DMS114 treated with DMSO at 0.1 percent for 48 hours (cell line): ENCODE results near the gene TNFRSF8.

Experiments
- DNase-seq: peaks from one replicate; lab custom pipeline; 2025; ENCODE audit not compliant: unreplicated experiment; lab: John Stamatoyannopoulos, UW

The TNFRSF8 gene

DNA sequence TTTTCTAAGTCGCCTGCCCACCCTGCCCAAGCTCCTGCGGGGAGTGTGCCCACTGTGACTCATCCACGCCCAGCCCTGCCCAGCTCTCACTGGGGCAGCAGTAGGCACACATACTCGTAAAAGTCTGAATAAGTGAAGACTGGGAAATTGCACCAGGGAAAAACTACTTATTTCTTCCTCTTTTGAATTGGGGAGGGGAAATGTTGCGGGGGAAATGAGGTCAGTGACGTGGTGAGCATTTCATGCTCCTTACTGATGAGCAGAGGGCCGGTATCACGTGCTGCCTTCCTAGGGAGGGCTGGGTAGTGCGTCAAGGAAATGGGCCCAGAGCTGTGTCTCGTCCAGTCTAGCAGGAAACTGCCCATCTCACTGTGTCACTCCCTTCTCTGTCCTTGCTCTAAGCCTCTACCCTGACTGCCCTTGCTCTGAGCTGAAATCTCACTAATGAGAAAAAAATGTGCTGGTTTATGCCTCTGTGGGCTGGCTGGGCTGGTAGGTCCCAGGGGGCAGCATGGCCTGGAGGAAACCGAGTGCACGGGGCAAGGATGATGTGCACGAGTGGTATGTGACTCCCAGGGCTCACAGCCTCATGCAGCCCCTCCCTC, 90.2 kb downstream of the TNFRSF8 start:
- no peak for DNase-seq

DNA sequence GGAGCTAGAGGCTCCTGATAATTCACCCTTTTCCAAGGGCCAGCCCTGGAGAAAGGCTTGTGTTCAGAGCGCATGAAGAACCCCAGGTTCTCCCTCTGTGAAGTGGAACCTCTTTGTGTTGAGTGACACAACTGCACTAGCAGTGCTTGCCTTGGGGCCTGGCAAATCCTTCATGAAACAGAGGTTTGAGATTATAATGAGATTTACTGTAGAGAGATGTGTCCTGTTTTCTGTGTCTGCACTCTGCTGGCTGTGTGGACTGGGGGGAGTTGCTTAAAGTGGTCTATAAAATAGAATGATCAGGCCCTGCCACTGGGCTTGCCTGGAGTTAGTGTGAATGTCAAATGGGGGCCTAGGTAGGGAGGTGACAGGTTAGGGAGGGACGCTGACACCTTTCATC, 92.2 kb downstream of the TNFRSF8 start:
- no peak for DNase-seq

DNA sequence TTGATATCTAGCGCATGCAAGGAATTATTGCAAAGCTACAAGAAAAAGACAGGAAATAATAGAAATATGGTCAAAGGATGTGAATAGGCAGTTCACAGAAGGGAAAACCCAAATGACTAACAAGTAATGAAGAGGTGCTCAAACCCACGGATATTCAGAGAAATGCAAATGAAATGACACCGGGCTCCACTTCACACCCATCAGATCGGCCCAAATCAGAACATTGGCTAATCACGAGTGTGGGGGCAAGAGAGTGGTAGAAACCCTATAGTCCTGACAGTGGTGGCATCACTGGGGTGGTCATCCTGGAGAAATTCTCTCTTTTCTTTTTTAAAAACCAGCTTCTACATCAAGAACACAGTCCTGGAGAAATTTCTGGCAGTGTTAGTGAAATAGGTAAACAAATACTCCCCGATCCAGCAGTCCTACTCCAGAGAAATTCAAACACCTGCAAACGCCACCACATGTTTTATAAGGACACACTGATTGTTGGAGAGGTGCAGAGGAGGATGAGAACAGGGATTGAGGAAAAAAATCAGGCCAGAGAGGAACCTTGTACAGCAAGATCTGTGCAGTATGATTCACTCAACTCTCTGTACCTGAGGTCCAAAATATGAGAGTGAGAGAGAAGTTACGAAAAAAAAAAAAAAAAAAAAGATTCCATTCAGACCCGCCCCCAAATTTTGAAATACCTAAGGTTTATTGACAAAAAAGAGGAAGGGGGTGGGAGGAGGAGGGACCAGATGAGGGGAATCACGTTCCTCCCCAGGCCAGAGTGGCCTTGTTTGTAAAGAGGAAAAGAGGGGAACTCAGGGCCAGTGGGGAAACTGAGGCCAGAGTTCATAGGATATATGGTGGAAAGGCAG, 94.5 kb downstream of the TNFRSF8 start:
- DNase-seq = no peak

DNA sequence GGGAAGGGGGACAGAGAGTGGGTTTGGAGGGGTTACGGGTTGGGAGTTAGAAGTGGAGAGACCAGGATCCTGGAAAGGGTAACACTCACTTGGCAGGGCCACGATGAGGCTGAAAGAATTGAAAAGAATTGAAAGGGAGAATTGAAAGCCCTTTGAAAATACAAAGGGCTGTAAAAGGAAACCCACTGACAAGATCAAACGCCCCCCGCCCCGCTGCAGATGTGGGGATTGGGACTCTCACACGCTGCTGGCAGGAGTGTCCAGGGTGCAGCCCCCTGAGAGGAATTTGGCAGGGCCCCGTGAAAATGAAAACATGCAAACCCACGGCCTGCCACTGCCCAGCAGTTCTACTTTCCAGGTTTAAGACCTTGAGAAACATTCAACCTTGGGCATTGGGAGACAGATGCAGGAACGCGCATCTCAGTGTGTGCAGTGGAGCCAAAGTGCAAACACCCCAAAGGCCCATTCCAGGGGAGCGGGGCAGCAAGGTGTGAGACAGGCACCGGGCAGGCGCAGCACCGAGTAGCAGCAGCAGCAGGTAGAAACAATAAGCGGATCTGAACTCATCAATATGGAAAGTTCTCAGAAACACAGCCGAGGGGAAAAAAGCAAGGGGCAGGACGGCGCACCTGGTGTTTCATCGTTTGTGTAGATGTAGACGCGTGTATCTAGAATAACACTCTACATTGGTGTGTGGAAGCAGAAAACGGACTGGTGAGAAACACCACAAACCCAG, 95.4 kb downstream of the TNFRSF8 start:
- DNase-seq = no peak

DNA sequence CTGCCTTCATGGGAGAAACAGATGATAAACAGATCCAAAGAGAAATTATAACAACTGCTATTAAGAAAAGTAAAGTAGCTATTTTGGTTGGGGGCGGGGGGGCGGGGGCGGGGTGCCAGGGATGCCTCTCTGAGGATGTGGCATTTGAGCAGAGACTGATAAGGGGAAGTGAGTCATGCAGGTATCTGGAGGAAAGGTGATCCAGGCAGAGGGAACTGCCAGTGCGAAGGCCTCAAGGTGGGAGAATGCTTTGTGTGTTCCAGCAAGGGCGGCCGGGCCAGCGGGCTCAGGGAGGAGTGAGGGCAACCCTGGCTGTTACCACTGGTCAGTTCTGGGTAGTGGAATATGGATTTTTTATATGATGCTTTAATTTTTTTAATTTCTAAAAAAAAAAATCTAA, 96.7 kb downstream of the TNFRSF8 start:
- no peak for DNase-seq

DNA sequence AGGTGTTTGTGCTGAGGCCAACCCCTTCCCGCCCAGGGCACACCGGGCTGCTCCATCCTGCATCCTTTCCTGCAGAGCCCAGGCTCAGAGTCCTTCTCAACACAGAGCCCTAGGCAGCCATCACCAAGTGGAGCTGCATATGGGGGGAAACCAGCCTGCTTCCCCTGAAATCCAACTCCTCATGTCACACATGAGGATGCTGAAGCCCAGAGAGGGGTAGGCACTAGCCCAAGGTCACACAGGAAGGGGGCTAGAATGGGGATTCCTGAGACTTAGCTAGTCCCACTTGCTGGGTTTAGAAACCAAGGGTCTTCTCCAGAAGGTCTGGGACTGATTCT, 98.2 kb downstream of the TNFRSF8 start:
- DNase-seq = no peak

DNA sequence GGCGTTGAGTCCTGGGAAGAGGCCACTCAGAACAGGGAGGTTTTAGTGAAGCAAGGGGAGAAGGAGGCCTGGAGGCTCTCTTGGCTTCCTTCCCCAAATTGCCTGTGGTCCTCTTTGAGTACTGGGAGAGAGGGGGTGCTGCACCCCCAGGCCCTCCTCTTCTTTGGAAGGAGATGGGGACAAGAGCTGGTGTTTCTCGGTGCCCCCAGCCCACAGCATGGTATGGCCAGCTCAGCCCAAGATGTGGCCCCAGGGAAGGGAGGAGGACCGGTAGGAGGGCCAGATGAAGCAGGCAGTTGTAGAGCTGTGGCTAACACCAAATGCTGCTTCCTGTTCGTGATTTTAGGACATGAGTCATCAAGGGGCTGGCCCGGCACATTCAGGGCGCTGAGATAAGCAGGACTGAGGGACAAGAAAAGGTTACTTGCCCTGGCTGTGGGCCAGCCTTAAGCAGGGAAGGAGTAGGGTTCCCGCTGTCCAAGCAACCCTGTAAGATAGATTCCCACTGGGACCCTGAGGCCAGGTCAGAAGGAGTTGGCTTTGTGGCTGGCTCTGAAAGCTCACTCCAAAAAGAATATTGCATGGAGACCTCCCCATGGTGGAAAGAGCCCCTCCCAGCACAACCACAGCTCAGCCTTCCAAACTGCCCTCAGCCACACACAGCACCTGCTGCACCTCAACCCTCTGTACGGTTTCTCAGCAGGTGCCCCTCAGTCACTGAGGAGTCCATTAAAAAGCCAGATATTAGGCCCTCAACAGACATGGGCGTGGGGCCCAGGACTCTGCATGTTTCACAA, 98.8 kb downstream of the TNFRSF8 start:
- no peak for DNase-seq

DNA sequence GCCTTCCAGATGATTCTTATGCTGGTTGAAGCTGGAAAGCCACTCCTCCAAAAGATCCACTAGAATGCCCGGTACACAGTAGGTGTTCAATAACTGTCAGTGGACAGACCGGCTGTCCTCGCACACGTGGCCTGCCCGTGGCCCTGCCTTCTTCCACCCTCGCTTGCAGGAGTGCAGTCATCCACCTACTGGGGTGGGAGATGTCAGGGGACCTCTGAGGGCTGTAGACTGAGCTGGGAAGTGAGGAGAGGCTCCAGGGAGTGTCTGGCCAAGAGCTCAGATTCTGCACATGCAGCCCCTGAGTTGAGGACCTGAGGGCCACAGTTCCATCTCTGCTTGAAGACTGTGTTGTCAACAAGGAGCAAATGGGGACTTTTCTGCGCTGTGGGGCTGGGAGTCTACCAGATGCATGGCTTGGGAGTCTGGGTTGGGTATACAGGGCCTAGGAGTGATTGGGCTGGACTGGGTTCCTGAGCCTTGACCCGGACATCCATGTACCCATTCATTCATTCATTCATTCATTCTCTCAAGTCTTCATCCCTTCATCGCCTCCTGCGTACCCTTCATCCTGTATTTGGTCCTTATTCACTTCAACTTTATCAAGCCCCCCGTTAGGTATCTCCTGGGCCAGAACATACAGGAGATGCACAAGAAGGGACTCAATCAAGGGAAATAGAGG, 99.5 kb downstream of the TNFRSF8 start:
- no peak for DNase-seq

DNA sequence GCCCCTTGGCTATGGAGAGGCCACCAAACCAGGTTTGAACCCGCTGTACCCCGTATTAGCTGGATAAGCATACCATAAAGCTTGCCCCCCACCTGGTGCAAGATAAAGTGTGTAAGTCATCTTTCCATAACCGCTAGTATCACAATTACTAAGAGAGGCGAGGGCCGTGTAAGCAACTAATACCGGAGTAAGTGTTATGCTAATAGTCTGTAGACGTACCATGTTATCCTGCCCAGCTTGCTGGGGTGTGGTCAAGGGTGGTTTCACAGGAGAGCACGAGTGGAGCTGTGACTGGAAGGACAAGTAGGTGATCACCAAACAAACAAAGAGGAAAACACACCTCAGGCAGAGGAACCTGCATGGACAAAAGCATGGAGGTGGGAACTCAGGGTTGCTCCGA, 100.1 kb downstream of the TNFRSF8 start:
- no peak for DNase-seq

DNA sequence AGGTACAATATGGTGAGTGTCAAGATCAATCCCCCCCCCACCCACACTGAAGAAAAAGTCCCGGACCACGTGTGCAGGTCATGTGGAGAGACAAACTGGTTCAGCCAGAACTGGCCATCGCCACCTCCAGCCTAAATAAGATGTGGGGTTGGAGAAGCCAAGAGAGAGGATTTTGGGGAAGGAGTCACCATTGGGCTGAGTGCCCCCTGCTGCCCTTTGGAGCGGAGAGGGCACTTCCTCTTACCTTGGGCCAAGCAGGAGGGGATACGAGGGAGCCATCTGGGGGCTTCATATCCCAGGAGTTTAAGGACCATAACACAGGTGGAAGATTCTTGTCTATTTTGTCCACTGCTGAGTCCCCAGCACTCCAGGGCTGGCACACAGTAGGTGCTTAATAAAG, 101.1 kb downstream of the TNFRSF8 start:
- no peak for DNase-seq

DNA sequence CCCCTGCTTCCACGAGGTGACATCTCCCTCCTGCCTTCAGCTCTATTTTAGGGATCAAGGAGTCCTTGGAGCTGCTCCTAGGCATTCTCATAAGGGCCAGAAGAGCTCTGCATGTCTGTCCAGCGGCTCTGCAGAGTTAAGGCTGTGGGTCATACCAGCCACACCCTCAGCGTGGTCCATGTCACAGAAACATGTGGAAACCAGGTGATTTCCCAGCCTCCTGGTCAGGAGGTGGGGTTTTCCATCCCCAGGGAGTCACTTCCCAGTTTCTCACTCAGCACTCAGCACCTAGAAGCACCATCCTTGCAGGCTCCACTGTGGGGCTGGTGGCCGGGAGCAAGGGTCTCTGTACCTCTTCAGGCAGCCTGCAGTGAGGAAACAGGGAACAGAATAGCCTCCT, 102.2 kb downstream of the TNFRSF8 start:
- DNase-seq = no peak

DNA sequence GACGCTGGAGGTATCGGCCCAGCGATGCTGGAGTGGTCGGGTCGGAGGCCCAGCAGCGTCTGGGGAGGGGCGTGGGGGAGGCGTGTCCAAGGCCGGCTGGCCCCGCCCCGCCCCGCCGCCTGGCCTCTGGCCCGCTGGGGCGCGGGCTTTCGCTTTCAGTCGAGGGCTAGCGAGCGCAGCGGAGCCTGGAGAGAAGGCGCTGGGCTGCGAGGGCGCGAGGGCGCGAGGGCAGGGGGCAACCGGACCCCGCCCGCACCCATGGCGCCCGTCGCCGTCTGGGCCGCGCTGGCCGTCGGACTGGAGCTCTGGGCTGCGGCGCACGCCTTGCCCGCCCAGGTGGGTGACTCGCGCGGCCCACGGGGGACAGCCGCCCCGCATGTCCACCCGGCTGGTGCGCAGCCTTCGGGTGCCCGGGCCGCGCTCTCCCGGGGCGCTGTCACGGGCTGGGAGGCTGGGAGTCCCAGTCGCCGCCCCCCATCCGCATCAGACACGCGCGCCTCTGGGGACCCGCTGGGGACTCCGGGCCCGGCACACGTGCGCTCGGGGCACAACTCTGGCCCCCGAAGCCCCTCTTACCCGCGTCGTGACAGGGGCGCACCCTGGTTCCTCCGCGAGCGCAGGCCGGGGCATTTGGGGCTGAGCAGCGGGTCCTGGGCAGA, 103.9 kb downstream of the TNFRSF8 start, which contains the start of gene TNFRSF1B:
Gene TNFRSF1B (plus strand): TSS at position 158 of the 659 bp plus-strand sequence. CDS start 101 bp downstream, at position 259.
- DNase-seq = no peak

DNA sequence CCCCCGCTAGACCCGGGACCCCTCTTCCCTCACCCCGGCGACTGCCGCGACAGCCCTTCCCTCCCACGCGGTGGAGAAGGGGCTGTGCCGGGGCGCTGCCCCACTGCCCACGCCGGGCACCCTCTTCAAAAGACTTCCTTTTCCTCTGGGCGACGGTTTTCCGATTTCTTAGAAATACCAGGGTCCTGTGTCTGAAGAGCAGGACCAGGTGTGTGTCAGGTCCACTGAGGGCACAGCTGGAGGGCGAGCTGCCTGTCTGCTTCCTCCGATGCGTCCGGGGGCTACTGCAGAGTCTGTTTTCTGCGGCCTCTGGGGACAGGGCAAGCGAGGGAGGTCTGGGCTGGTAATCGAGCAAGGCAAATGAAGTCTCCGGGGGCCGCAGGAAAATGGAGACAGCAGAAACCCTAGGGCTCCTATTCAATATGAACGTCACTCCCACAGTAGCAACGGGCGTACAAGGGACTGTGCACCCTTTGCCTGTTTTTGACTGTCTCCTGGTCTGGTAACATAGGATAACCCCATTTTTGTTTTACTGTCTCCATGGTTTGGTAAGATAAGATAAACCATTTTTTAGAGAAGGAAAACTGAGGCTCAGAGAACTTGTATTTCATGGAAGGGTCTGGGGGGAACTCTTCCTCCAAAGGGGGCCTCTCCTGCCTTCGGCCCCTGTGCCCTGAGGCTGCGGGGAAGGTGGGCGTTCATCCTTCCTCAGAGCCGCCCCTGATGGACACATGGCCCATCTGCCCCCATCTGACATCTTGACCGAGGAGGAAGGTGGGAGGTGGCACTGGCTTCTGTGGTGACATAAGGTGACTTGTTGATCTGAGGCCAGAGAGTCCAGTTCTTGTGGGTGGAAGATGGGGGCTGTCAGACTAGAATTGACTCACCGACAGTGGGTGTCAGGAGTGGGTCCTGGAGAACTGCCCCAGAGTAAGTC, 104.7 kb downstream of the TNFRSF8 start:
- DNase-seq = no peak

DNA sequence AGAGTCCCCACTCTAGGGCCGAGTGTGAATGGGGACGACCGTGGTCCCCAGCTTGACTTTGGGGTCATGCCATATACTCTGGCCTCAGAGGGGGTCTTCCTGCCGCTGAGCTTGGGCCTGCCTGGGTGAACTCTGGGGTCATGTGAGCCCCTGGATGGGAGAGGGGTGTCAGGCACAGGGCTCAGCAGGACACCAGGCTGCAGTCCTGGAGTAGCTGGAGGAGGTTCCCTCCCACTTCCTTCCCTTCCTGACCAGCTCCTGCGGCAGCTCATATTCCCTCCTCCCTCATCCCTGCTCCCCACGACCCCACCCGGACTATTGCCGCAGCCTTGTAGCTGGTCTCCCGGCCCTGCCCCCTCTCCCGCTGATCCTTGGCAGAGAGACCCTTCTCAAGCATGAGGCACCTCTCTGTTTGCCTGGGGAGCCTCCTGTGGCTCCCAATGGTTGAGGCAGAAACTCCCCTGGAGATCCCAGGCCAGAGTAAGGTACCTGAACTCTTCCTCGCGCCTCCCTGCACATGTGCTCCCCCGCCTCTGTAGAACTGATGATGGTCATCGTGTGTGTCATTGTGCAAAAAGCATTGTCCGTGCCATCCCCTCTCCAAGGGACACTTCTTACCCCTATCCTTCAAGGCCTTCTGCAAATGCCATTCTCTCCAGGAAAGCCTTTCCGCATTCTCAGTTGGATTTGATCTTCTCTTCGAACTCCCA, 105.5 kb downstream of the TNFRSF8 start:
- DNase-seq = no peak

DNA sequence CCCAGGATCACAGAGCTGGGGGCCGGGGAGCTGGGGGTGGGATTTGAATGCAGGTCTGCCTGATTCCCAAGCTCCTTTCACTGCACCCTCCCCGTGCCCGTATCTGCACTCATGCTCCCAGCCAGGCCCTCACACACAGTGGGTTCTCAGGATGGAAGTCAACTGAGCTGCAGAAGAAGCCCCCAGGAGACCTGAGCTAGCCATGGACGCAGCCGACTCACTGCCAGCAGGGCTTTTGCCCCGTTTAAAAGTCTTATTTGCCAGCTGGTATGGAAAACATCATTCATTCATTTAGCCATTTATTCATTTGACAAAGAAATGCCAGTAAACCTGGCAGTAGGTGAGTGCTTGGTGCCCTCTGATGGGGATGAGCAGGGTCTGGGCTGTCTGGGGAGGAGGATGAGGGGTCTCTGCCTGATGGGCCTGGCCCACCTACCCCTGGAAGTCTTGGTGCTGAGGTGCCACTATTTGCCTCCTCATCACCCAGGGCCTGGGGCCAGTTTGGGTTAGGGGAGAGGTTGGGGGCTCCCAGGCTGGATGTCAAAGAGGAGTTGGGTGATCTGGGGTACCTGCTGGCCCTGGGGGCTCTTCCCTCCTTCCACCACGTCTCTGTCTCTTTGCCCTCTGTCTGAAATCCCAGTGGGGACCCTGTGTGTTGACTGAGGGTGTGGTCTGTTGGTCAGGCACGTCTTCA, 106.5 kb downstream of the TNFRSF8 start:
- DNase-seq = no peak

DNA sequence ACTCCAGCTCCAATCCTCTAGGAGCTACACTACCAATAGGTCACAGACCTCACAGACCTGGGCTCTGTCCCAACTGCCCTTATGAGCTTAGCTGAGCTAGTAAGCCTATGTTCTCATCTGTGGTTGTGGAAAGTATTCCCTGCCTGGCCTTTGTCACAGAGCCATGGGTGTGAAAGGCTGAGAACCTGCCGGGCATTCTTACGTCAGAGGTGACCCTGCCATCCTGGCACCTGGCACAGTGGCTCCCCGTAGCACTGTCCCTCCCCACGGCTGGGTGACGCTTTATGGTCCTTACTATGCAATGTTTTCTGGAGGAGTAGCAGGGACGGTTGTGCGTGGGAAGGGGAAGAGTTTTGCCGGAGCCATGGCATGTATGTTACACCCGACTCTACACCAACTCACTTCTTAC, 107.2 kb downstream of the TNFRSF8 start:
- no peak for DNase-seq

DNA sequence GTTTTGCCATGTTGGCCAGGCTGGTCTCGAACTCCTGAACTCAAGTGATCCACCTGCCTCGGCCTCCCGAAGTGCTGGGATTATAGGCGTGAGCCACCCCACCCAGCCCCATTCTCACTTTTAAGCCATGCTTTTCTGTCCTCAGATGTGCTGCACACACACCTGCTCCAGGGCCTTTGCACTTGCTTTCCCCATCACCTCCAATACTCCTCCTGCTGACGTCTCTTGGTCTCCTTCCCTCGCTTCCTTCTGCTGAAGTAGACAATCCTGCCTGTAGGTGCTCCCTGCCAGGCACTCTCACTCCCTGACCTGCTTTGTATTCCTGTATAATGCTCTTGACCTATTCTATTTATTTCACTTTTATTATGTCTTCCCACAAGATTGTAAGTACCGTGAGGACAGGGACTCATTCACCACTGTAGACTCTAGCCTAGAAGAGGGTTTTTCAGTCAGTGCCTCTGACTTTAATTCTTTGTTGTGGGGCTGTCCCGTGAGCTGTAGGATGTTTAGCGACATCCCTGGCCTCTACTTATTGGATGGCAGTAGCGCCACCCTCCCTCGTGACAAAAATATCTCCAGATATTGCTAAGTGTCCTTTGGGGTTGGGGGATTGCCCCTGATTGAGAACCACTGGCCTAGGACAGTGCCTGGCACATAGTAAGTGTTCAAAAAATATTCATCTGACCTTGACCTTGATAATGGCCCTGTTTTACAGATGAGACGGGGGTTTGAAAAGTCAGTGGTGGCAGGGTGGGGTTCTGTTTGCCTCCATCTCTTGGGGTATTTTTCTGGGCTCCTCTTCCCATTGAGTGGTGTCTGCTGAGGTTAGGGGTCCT, 108.3 kb downstream of the TNFRSF8 start:
- DNase-seq = no peak
